MM.1S (cell line): ENCODE results near the gene SIDT1.

Source experiments
- EZH2 ChIP-seq: fragments of 300-600 bp; sonication (generic); optimal IDR thresholded peaks from 2 replicates; pipeline ENCODE3; 2017; ENCODE audit warnings: low read depth, mild to moderate bottlenecking, antibody characterized with exemption, low read length, mixed read lengths
- EZH2phosphoT487 ChIP-seq: fragments of 300-600 bp; sonication (generic); IDR thresholded peaks from 2 replicates; pipeline ENCODE4 v1.6.1; 2018; ENCODE audit warnings: antibody characterized with exemption, low read length
- TF ChIP-seq, protein P1 (sequence below): fragments of 300-600 bp; sonication (generic); IDR thresholded peaks from 2 replicates; pipeline ENCODE4 v1.5.1; 2016; ENCODE audit warnings: antibody characterized with exemption, low read length, mixed read lengths

DNA sequence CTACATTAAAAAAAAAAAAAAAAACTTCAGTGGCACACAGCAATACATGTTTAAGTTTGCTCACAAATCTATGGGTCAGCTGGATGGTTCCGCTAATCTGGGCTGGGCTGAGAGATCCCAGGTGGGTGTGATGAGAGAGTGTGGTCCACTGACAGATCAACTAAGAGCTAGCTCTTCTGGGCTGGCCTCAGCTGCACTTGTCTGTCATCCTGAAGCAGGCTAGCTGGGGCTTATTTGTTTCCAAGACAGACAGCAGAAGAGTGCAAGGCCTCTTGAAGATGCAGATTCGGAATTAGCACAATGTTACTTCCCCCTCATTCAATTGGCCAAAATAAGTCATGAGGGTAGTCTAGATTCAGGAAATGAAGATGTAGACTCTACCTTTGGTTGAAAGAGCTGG is 56.5 kb downstream of the SIDT1 start:
- TF ChIP-seq, protein P1, sequence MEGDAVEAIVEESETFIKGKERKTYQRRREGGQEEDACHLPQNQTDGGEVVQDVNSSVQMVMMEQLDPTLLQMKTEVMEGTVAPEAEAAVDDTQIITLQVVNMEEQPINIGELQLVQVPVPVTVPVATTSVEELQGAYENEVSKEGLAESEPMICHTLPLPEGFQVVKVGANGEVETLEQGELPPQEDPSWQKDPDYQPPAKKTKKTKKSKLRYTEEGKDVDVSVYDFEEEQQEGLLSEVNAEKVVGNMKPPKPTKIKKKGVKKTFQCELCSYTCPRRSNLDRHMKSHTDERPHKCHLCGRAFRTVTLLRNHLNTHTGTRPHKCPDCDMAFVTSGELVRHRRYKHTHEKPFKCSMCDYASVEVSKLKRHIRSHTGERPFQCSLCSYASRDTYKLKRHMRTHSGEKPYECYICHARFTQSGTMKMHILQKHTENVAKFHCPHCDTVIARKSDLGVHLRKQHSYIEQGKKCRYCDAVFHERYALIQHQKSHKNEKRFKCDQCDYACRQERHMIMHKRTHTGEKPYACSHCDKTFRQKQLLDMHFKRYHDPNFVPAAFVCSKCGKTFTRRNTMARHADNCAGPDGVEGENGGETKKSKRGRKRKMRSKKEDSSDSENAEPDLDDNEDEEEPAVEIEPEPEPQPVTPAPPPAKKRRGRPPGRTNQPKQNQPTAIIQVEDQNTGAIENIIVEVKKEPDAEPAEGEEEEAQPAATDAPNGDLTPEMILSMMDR: no peak
- TF ChIP-seq EZH2 (no peak), EZH2phosphoT487 (no peak)
